SHP77 treated with DMSO at 0.1 percent for 48 hours (cell line): ENCODE results near the gene MUC2.

Source experiments
- DNase-seq: peaks from one replicate; lab custom pipeline; 2025; lab: John Stamatoyannopoulos, UW

Gene MUC2

GRCh38 chr11:1087961-1088926 lies 13.6 kb downstream of the MUC2 start:
- DNase-seq = no peak

GRCh38 chr11:1088927-1089737 lies 14.5 kb downstream of the MUC2 start:
- DNase-seq = no peak

GRCh38 chr11:1089738-1090599 lies 15.3 kb downstream of the MUC2 start:
- DNase-seq = no peak

DNA sequence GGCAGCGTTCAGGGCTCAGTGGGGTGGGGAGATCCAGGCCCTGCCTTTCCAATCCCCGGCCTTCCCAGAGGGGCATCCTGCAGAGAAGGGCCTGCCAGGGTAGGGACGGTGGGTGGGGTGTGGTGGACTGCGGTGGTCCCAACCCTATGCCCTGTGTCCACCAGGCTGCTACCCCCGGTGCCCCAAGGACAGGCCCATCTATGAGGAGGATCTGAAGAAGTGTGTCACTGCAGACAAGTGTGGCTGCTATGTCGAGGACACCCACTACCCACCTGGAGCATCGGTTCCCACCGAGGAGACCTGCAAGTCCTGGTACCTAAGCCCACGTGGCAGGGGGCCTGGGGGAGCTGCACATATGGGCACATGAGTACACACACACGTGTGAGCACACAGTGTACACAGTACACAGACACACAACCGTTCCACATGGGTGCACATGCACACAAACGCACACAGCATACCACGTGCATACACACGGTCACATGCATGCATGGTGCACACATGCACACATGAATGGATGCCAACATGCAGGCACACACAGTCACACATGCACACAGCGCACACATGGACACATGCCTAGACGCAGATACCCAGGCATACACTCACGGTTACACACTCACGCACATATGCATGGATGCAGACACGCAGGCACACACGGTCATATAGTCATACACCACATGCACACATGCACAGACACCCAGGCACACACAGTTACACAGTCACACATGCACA lies 16.1 kb downstream of the MUC2 start:
- DNase-seq = no peak

DNA sequence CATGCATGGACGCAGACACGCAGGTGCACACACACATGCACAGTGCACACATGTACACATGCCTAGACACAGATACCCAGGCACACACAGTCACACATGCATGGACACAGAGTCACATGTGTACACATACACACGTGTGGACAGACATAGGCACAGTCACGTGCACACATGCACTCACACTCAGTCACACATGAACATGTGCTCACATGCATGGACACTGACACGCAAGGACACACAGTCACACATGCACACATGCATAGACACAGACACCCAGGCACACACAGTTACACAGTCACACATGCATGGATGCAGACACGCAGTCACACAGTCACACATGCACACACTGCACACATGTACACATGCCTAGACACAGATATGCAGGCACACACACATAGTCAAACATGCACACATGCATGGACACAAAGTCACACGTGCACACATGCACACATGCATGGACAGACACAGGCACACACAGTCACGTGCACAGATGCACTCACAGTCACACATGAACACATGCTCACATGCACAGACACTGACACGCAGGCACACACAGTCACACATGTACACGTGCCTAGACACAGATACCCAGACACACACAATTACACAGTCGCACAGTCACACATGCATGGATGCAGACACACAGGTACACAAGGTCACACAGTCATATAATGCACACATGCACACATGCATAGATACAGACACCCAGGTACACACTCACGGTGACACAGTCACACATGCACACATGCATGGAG lies 16.8 kb downstream of the MUC2 start:
- no peak for DNase-seq

DNA sequence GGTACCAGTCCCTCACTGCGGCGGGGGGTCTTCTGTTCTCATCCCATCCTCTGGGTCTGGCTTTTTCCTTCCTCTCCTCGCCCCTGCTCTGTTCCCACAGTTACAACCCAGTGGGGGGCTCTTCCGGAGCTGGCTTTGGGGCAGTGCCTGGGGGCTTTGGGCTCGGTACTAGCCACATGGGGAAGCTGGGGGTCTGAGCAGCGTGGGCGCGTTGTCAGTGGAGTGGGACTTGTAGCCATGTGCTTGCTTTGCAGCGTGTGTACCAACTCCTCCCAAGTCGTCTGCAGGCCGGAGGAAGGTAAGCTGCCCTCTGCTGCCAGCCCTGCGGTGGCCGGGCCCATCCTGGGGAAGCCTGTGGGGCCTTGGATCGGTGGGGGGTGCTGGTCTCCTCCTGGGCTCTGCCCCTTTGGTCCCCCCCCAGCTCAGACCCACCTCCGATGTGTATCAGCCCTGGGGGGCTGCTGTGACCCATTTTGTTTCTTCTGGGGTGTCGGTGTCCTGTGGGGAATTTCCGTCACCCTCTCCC lies 17.5 kb downstream of the MUC2 start:
- DNase-seq = no peak

DNA sequence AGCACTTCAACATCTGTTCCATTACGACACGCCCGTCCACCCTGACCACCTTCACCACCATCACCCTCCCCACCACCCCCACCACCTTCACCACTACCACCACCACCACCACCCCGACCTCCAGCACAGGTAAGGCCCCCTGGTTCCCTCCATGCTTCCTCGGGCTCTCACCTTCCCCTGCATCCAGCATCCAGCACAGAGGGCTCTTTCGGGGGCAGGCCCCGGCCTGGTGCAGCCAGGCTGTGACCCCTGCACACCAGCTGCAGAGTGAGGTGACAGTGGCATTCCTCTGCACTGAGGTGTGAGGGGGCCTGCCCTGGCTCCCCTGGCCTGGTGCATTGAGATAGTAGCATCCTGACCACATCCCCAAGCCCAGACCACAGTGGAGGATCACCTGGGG lies 18.2 kb downstream of the MUC2 start:
- no peak for DNase-seq

- DNase-seq = no peak
Measured at GRCh38 chr11:1099519-1100355, 25.1 kb downstream of the MUC2 start.

- no peak for DNase-seq
Measured at GRCh38 chr11:1100417-1101245, 26.0 kb downstream of the MUC2 start.

DNA sequence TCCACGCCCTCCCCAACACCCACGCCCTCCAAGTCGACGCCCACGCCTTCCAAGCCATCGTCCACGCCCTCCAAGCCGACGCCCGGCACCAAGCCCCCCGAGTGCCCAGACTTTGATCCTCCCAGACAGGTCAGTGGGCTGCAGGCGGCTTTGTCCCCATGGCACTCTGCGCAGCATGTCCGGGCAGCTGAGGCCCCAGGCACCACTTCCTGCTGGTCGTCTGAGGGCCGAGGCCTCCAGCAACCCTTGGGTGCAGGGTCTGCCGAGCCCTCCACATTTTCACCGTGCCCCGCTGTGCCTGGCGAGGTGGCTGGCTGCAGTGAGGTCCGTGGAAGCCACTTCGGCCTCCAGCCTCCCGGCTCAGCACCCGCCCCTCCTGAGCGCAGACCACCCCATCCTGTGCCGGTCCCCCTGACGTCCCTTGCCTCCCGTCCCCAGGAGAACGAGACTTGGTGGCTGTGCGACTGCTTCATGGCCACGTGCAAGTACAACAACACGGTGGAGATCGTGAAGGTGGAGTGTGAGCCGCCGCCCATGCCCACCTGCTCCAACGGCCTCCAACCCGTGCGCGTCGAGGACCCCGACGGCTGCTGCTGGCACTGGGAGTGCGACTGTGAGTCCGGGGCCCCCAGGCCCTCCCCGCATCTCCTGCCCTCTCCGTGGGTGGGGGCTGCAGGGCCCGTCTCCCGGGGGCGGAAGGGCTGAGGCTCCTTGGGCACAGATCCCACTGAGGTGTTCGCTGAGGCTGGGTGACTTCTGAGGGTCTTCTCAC lies 26.8 kb downstream of the MUC2 start:
- no peak for DNase-seq

GRCh38 chr11:1102221-1102971 lies 27.7 kb downstream of the MUC2 start:
- DNase-seq = no peak

GRCh38 chr11:1102996-1103395 lies 28.3 kb downstream of the MUC2 start:
- no peak for DNase-seq

GRCh38 chr11:1103401-1104360 lies 29.0 kb downstream of the MUC2 start:
- no peak for DNase-seq

GRCh38 chr11:1104411-1105182 lies 29.9 kb downstream of the MUC2 start:
- DNase-seq = no peak

- no peak for DNase-seq
Measured at GRCh38 chr11:1105183-1105565, 30.5 kb downstream of the MUC2 start.
